G401.6 (cell line): Measurements from ENCODE around the gene ADCYAP1R1.
"Not testable (repeated sequence)": the region's sequence is repeated elsewhere in the genome, so short reads cannot be mapped to it uniquely, and the experiment has no call there.

Experiments
- FAIRE-seq: peaks from 2 replicates; lab custom pipeline; 2012; peaks lifted over from hg19 to GRCh38; lab: Jason Lieb, UNC

Gene ADCYAP1R1

GRCh38 chr7:31137234-31137633 lies 85.1 kb downstream of the ADCYAP1R1 start:
- FAIRE-seq: no peak

GRCh38 chr7:31145339-31145738 lies 93.2 kb downstream of the ADCYAP1R1 start:
- FAIRE-seq: no peak

DNA sequence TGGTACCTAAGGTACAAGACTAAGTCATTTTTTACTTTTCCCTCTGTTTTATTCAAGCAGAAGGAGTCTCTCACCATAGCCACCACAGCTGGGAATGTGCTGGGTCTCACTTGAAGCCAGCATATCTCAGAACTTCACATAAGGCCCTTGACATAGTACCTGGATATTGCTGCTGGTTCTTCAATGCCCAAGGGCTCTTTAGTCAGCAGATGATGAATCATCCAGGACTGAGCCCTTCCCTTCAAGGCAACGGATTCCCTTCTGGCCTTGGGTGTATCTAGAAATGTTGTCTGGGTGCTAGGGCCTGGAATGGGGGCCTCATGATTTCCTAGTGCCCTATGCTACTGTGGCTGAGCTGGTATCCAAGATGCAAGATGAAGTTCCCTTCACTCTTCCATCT lies 93.9 kb downstream of the ADCYAP1R1 start:
- FAIRE-seq: no peak

- FAIRE-seq: no peak
Measured at GRCh38 chr7:31146538-31146937, 94.4 kb downstream of the ADCYAP1R1 start.

GRCh38 chr7:31151849-31152248 lies 99.7 kb downstream of the ADCYAP1R1 start:
- FAIRE-seq: no peak

DNA sequence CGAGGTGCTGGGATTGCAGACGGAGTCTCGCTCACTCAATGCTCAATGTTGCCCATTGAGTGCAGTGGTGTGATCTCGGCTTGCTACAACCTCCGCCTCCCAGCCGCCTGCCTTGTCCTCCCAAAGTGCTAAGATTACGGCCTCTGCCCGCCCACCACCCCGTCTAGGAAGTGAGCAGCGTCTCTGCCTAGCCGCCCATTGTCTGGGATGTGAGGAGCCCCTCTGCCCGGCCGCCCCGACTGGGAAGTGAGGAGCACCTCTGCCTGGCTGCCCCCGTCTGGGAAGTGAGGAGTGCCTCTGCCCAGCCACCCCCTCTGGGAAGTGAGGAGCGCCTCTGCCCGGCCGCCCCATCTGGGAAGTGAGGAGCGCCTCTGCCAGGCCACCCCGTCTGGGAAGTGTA lies 101.2 kb downstream of the ADCYAP1R1 start:
- not testable (repeated sequence) for FAIRE-seq

DNA sequence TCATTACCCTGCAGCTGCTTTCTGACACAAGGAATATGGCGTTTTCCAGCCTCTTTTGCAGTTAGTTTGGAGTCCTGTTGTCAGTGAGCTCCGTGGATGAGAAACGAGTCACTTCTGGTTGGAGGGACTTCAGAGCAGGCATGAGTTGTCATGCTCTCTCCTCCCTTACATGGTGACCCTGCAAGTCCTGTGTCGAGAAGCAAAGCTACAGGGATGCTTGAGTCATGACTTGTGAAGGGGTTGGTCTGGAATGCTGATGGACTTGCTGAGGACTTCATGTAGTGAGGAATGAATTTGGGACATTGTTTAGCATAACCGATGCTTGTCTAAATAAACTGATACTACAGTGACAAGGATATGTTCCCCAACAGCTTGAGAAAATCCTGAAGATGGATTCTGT lies 108.8 kb downstream of the ADCYAP1R1 start:
- no peak for FAIRE-seq
